ENCODE data around the gene PKD1. TPM values are rescaled to one million over a fixed set of nuclear protein-coding genes. Genes with fewer than 3 reads are reported as not detected.

The PKD1 gene
- total and polyA plus RNA-seq, 2 of the 13 experiments (the other 11 are each of a cell fraction or from before 2014, with no cell fraction given) = 22.1 to 23.0 TPM

- TF ChIP-seq ELF4 (CRISPR knock-in tag; IDR thresholded peaks at IDR 0.05; ENCODE audit: borderline replicate concordance) (no peak), CENPT (CRISPR knock-in tag; IDR thresholded peaks at IDR 0.05; ENCODE audit: low read depth) (no peak), REST (IDR thresholded peaks at IDR 0.05; ENCODE audit: borderline replicate concordance in 1 of 2, low read depth in 1 of 2, low read length in 2 of 2) (no peak), ZNF790 (CRISPR knock-in tag; IDR thresholded peaks at IDR 0.05; ENCODE audit: borderline replicate concordance) (no peak), PCBP2 (optimal IDR thresholded peaks at IDR 0.05; ENCODE audit: low read depth, low read length, poor library complexity, severe bottlenecking) (no peak), SOX13 (IDR thresholded peaks at IDR 0.05) (no peak), SOX13 (CRISPR knock-in tag; conservative IDR thresholded peaks at IDR 0.05 in 1 of 2, IDR thresholded peaks at IDR 0.05 in 1 of 2) (no peak), RBM22 (optimal IDR thresholded peaks at IDR 0.05; ENCODE audit: low read length) (no peak), ZNF546 (CRISPR knock-in tag; conservative IDR thresholded peaks at IDR 0.05) (no peak), ZNF580 (CRISPR knock-in tag; IDR thresholded peaks at IDR 0.05; ENCODE audit: borderline replicate concordance, low read depth) (no peak), ATF2 (CRISPR knock-in tag; IDR thresholded peaks at IDR 0.05) (0 out of 2 replicates have a peak, but pooled peaks have one; percentile 12), ZBTB26 (CRISPR knock-in tag; IDR thresholded peaks at IDR 0.05; ENCODE audit: borderline replicate concordance) (0 out of 2 replicates have a peak, but pooled peaks have one; percentile 55), ATF6 (CRISPR knock-in tag; conservative IDR thresholded peaks at IDR 0.05) (no peak), ZFP1 (CRISPR knock-in tag; IDR thresholded peaks at IDR 0.05) (no peak), GTF2F1 (IDR thresholded peaks at IDR 0.05; ENCODE audit: low read length) (no peak), ZNF724P (CRISPR knock-in tag; IDR thresholded peaks at IDR 0.05; ENCODE audit: borderline replicate concordance) (no peak), SP2 (CRISPR knock-in tag; IDR thresholded peaks at IDR 0.05) (no peak), NFRKB (IDR thresholded peaks at IDR 0.05) (no peak), RORA (CRISPR knock-in tag; IDR thresholded peaks at IDR 0.05) (no peak), ZNF816 (CRISPR knock-in tag; IDR thresholded peaks at IDR 0.05; ENCODE audit: borderline replicate concordance) (no peak), ZNF34 (CRISPR knock-in tag; IDR thresholded peaks at IDR 0.05; ENCODE audit: borderline replicate concordance) (no peak)
These were observed 12.4 kb upstream of the PKD1 start, which contains the start of gene RAB26 (continued) for GRCh38 chr16:2147981-2148671.
